T-helper 1 cell treated with Interleukin-12 subunit alpha and Interleukin-12 subunit beta and Interleukin-4 antibody, amounts not matched to agents 30 ng/mL and 1 ng/mL, for 36 hours (primary cell): Measurements from ENCODE around the gene ARHGAP26. TPM values are rescaled to one million over a fixed set of nuclear protein-coding genes. Genes with fewer than 3 reads are reported as not detected.

Experiments
- intact Hi-C: fragments of 100-400 bp; cut with micrococcal nuclease; formaldehyde crosslinking; loops from one replicate; pipeline ENCODE4 v1.15.1; 2024
- total RNA-seq: library from RNA; stranded (reverse); gene quantifications from 2 replicates; pipeline ENCODE4 v1.2.3, GENCODE V29; 2022

Gene ARHGAP26
- total RNA-seq, 1 donor from 2014 or later, result 31.8 TPM

DNA sequence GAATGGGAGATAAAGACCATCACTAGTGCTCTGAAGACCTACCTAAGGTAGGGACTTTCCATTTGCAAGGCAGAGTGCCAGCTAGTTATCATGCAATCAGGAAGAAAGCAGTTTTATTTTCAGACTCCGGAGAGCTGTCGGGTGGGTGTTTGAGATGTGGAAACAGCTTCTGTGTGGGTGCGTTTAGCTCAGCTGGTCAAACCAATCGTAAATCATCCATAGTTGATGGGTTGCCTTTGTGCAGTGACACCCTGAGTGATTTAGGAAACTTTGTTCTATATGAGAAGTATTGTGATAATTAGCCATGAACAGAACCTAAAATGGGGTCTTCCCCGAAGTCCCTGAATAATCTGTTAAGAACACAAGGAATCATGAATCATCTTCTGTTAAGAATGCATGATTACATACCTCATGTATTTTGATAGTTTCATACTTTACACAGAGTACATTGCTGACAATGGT is 284.3 kb downstream of the ARHGAP26 start:
- intact Hi-C loops, result no loop called here

DNA sequence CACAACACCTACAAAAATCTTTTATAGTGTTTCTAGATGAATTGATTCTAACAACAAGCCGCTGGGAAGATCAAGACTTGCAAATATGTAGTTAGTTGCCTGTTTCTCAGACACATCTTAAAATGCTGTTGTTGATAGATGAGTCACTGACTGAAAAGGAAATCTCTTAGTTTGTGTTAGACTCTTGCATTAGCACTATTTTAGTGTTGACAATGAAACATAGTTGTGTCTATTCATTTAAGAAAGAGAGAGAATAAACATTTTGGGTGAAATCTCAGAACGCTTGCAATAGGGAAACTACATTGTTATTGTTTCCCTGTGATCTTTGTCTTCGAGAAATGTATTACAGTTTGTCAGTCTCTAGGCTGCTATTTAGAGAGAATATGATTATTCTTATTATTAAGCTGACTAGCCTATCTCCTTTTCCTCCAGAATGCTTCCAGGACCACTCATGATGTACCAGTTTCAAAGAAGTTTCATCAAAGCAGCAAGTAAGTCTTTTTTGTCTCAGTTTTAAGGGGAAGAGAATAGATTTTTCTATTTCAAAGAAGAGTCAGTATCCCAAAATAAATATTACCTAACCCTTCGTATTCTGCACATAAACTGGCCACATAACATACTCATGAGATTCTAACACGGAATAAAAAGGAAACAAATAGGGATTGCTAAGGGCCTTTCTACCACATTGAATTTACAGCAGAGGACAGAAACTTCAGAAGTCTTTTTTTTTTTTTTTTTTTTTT is 285.6 kb downstream of the ARHGAP26 start:
- intact Hi-C loops, result loop anchor here (1.0 to 5.0 kb wide), 5 partner anchors 10 to 349 kb away; no protein-coding TSS in a partner anchor

DNA sequence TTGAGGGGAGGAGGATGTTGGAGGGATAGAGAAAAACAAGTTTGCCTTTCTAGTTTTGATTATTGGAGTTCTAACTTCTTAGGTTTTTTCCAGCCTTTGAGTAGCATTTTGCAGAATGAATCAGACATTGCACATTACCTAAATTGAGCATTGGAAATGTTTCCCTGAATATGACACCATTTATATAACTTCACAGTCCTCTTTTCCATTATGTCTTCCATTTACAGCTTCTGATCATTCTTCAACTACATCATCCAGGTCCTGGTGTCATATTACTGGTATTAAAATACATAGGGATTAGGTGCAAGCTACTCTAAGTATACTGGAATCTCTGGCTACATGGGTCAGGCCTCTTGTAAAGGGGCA is 286.1 kb downstream of the ARHGAP26 start:
- intact Hi-C loops, result loop anchor here (1.0 to 5.0 kb wide), 3 partner anchors 9 to 296 kb away; no protein-coding TSS in a partner anchor

DNA sequence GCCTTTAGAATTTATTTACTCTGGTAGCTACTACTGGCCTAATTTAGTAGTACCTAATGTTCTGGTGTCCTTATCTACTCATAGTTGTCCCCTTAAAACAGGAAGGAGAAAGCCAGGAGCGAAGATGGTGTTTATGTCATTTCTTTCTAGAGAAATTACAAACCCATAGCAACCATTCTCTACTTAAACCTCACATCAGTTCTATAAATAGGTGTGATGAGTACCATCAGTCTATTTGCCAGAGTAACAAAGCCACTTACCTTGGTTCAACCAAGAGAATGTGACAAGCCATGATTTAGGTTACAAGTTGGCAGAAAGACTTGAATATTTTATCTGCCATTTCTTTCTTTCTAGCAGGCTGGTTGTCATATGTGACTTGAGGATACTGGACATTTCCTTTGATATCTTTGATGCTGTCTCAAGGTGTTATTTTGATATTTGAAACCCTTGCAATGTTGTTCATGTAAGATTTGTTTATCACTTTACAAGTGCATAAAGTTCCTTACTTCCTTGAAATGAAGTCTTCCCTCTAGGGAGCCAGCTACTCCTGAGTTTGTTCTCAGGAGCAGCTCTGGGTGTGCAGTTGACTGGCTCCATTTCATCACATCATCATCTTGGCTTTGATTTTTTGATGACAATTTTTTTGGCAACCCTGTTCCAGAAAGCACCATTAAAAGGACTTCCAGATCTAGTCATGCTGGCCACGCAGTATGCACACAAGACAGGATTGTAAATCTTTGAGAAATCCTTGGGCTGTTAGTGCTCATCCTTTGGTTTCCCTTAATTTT is 286.8 kb downstream of the ARHGAP26 start:
- intact Hi-C loops, result loop anchor here (1.0 to 5.0 kb wide), 3 partner anchors 8 to 295 kb away; no protein-coding TSS in a partner anchor

DNA sequence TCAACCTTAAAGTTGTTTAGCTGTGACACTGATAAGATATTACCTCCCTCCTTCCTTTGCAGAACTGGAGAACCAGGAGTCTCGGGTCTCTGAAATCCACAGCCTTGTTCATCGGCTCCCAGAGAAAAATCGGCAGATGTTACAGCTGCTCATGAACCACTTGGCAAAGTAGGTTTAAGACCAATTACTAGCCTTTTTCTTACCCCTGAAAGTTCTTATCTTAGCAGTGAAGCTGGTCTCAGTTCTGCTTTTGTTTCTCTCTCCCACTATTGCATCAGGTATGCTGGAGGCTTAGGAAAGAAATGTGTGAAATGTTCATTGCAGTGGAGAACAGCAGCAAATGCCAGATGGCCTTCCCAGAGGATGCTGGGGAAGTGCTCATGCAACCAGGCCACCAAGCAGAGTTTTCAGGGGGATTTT is 287.4 kb downstream of the ARHGAP26 start:
- intact Hi-C loops, result loop anchor here (5.0 kb wide), 2 partner anchors 35 to 295 kb away; no protein-coding TSS in a partner anchor

DNA sequence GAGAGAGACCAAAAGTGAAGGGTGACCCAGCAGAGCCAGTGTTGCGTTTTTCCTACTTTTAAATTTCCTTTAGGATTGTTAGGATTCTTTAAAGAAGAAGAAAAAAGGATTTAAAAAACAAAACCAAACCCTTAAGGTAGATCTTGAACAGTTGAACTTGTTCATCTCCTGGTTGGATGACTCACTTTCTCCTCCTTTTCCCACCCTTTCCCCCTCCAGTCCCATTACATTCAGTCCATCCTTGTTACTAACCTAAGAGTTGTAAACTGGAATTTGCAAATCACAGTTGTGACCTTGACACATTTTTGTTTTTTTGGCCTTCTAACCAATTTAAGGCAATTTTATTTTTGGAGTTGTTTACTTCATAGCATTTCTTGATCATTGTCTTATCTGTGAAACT is 289.2 kb downstream of the ARHGAP26 start:
- intact Hi-C loops, result loop anchor here (5.0 kb wide), 2 partner anchors 37 to 293 kb away; no protein-coding TSS in a partner anchor

DNA sequence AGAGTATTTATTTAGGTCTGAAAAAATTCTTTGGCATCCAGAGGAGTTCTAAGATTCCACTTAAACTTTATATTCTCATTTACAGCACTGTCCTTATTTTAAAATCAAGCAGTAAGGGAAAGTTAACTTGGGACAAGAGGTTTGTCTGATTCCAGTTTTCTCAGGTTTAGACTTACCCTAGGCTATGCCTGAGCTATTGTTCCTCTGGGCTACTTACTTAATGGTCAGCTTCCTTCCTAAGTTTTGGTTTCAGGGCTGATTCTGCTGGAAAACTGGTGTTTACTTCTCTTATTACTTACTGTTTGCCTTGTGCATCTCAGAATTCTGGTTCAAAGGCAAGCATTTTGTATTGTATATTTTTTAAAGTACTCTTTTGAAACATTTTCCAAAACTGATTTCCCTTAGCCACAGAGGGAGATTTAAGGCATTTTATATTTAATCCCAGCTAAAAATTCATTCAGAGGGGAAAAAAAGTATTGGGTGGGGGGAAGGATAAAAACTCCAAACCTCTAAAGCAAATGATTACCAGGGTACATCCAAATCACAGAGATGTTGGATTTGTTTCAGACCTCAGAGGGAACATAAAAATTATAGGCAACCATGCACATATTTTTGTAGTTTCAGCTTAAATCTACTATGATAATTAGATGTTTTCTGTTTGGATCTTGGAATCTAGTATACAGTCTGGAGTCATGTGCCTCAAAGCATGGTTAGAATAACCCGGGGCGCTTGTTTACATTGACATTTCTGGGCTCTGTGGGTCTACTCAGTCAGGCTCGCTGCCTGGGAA is 290.0 kb downstream of the ARHGAP26 start:
- intact Hi-C loops, result loop anchor here (5.0 kb wide), 2 partner anchors 38 to 292 kb away; no protein-coding TSS in a partner anchor

DNA sequence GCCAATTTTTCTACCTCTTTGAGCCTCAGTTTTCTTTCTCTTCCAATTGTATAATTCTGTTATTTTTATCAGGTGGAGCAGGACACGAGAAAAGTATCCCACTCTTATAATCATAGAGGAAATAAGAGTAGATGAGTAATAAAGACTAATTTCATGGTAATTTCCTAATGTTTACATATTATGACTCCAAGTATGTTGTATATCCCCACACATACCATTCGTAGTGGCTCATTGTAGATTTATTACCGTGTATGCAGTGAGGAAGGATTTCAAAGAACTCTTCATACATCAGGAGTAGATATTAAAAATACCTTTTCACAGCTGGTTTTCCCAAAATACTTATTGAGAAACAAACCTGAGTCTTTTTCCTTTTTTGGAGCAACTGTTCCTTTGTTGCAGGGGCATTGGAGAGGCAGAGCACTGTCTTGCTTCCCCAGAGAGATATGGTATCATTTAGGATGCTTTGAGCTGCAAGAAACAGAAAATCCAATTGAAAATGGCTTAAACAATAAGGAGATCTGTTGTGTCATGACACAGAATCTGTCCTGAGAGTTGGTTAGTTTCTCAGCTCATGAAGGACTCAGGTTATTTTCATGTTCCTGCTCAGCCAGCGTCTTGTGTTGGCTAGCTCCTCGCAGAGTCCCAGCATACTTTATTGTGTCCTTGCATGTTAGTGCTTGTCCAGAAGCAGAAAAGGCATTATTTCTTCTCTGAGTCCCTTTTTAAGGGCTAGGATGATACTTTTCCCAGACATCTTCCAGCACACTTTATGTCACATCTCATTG is 291.2 kb downstream of the ARHGAP26 start:
- intact Hi-C loops, result no loop called here

DNA sequence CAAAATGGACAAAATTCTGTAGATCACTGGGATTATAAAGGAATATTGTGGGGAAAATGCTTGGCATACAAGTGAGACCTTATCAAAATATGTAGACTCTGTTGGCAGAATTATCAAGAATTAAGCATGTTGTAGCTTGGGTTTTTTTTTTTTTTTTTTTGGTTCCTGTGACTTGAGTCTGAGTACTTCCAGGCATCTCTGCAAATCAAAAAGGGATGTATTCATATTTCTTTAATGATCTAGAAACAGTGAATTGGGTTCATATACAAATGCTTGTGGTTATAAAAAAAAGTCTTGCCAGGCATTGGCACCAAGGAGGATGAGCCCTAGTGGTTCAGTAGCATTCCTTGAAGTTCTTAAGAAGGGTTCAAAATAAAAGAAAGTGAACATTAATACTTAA is 292.2 kb downstream of the ARHGAP26 start:
- intact Hi-C loops, result no loop called here

DNA sequence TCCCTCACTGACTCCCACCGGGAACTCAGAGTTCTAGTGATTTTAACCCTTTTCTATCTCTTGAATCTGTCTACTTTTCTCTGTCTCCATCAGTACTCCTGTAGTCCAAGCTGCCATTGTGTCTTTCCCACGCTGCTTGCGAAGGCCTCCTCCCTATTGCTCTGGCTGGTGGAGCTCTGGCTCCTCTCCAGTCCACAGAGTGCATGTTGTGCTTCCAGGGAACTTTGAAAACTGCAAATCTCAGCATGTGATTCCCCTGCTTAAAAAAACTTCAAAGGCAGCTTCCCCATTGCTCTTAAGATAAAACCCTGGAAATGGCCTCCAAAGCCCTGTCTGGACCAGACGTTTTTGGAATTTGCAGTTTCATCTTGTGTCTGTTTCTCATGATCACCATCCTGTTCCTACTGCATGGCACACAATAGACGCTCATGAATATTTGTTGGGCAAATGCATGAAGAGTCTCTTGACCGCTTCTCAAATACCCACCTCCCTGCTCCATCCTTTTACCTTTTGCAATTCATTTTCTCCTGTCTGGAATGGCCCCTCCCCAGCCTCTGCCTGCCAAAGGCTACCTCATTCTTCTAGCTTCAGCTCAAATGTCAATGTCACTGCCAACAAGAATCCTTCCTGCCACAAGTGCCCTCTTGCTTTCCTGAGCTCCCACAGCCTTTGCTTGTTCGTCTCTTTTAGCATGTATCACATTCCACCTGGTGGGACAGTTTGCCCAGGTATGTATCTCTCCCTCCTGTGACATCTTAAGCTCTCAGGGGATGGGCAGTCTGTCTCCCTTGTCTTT is 293.2 kb downstream of the ARHGAP26 start:
- intact Hi-C loops, result no loop called here

DNA sequence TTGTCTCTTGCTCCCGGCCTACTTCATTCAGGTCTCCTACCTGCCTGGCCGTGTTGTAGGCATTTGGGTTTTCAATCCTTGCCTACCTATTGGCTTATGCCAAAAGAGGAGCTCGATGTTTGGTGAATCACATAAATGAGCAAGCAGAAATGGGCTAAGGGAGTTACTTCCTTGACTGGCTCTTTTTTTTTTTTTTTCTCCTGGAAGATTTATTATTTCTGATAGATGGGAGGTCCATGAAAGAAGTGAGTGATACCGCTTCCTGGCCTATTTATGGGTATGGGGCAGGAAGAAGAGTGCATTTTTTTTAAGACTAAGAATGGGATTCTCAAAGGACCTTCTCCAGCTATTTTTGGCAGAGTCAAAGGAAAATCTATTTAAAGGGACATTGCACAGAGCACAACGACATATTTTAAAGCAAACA is 294.1 kb downstream of the ARHGAP26 start:
- intact Hi-C loops, result no loop called here

DNA sequence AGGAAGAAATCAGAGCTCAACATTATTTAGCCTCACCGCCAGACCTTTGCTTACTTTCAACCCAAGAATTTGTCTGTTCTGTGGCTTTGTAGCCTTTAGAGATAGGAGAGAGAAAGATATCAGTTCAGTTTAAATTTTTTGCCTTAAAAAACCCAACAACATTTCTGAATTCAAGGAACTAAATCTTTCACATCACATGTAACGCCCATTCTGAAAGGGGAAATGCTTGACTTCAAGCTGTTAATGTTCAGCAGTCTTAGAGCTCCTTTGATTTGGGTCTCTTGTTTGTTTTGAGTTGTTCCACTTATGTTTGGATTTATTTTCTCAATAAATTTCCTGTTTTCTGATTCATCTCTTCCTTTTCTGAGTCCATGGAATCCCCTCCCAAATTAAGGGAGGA is 294.5 kb downstream of the ARHGAP26 start:
- intact Hi-C loops, result loop anchor here (1.0 kb wide), 1 partner anchor 8 kb away; no protein-coding TSS in a partner anchor

DNA sequence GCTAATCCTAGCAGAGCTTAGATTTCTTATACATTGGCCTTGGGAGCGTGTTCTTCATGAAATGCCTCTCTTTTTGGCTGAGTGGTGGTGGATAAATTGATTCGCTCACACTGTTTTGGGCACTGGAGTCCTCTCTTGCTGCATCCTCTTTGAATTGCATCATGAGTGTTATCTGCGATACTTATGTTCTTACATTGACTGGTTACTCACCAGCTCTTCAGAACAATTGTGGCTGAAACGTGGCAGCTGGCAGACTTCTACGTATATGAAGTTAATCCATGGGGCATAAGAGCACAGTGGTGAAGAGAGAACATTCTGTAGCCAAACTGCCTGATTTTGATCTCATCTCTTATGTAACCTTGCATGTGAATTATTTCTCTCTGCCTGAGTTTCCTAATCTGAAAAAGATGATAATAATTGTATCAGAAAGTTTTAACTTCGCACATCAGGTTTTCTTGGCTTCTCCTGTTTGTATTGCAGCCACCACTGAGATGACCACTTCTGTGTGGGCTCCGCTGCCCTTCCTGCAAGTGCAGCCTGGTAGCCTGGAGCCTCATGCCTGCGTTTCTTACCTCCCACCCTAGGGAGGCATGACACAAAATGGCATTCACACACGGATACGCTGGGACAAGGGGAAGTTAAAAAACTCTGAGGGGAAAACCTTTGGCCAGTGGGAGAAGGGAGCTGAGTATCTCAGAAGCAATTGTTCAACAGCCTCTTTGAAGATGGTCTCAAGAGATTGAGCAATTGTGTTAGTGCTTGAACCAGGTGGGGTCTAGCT is 295.2 kb downstream of the ARHGAP26 start:
- intact Hi-C loops, result loop anchor here (1.0 kb wide), 1 partner anchor 9 kb away; no protein-coding TSS in a partner anchor

DNA sequence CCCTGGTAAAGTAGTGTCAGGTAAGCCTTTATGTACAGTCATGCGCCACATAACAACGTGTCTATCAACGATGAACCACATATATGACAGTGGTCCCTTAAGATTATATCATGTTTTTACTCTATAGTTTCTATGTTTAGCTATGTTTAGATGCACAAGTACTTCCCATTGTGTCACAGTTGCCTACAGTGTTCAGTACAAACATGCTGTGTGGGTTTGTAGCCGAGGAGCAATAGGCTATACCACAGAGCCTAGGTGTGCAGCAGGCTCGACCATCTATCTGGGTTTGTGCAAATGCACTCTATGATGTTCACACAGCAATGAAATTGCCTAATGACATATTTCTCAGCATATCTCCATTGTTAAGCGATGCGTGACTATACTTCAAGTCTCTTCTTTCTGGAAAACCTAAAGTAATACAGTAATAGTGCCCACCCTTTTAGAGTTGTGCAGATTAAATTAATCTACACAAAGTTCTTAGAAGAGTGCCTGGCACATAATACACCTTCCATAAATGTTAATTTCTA is 295.9 kb downstream of the ARHGAP26 start:
- intact Hi-C loops, result loop anchor here (1.0 kb wide), 1 partner anchor 10 kb away; no protein-coding TSS in a partner anchor

DNA sequence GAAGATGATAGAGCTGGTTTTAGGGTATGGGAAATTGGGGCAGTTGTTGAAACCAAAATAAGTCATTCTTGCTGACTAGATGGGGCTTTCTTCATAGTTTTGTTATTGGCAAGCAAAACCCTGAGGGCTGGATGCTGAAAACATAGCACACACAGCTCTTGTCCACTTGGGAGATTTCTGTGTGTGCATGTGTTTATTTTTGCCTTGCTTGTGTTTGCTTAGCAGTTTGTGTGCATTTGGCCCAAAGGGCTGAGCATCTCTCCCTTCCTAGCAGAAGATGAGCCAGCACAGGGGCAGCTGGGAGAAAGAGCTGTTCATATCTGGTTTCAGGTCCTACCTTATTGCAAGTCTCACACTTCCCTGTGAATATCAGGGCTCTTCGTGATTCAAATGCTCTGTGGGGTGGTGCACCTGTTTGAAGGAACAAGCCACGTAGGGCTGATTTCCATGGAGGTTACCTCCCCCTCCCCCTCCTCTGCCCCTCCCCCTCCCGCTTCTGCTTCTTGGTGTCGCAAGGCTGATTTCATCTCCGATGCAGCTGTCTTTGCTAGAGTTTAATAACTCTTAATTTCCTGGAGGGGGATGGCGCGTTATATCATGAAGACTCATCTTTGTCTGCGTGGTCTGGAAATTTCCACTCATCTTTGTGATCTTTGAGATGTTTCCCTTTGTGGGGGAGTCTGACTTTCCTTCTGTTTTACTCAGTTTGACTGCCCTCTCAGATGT is 296.5 kb downstream of the ARHGAP26 start:
- intact Hi-C loops, result no loop called here

DNA sequence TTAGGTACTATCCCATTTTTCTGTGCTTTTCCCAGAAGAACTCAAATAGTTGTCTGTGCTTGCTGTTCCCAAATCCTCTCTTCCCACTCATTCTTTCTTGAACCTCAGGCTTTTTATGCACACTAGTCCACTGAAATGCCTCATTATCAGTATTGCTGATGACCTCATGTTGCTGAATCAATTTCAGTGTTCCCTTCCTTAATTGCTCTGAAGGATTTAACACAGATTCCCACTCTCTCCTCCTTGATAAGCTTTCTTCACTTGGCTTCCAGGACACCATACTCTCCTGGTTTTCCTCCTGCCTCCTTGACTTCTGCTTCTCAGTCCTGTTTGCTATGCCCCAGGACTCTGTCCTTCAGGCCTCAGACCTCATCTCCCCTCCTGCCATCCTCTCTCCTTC is 298.5 kb downstream of the ARHGAP26 start:
- intact Hi-C loops, result no loop called here

DNA sequence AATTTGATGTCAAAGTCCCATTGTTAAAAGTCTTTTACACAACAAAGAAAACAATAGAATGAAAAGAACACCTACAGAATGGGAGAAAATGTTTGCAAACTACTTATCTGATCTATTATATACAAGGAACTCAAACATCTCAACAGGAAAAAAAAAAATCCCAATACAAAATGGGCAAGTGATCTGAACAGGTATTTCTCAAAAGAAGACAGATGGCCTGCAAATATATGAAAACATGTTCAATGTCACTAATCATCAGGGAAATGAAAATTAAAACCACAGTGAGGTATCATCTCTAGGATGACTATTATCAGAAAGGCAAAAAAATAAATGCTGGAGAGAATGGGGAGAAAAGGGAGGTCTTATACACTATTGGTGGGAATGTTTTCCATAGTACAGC is 301.8 kb downstream of the ARHGAP26 start:
- intact Hi-C loops, result no loop called here

DNA sequence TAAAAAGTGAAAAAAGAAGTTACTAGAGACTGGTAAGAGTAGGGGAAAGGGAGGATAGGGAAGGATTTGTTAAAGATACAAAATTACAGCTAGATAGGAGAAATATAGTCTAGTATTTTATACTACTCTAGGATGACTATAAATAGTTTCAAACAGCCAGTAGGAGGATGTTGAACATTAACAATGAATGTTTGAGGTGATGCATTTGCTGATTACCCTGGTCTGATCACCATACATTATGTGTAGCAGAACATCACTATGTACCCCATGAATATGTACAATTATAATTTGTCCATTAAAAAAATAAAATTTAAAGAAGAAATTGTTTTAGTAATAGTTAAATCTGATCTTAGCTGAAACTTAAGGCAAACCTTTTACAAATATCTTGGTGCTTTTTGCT is 302.6 kb downstream of the ARHGAP26 start:
- intact Hi-C loops, result no loop called here
